GM23338 (cell line): ENCODE data around the gene ALKBH8.

Experiments used
- EZH2 ChIP-seq: fragments of 200-600 bp; sonication (generic); IDR thresholded peaks from one replicate; pipeline ENCODE4 v1.8.0; 2017; ENCODE audit warnings: antibody characterized with exemption, mild to moderate bottlenecking, low read depth; ENCODE audit not compliant: unreplicated experiment
- EZH2phosphoT487 ChIP-seq: fragments of 200-600 bp; sonication (generic); IDR thresholded peaks from one replicate; pipeline ENCODE4 v1.8.1; 2018; ENCODE audit warnings: antibody characterized with exemption; ENCODE audit not compliant: unreplicated experiment
- POLR2AphosphoS5 ChIP-seq: IDR thresholded peaks from 2 replicates; pipeline ENCODE4 v1.6.1; 2016; ENCODE audit warnings: antibody characterized with exemption, low read depth
- TF ChIP-seq, protein P1 (sequence below), 2 experiments: fragments of 200-600 bp in 1 of 2; sonication (generic) in 1 of 2; conservative IDR thresholded peaks; 2 replicates each; pipeline versions ENCODE4 v1.5.1 to v1.6.1; 2016 to 2017; ENCODE audit warnings: antibody characterized with exemption in 2 of 2, low read depth in 2 of 2, mild to moderate bottlenecking in 2 of 2, moderate library complexity in 1 of 2
- TF ChIP-seq, protein P2 (sequence below): IDR thresholded peaks from one replicate; pipeline ENCODE4 v1.6.1; 2018; ENCODE audit warnings: antibody characterized with exemption; ENCODE audit not compliant: unreplicated experiment

DNA sequence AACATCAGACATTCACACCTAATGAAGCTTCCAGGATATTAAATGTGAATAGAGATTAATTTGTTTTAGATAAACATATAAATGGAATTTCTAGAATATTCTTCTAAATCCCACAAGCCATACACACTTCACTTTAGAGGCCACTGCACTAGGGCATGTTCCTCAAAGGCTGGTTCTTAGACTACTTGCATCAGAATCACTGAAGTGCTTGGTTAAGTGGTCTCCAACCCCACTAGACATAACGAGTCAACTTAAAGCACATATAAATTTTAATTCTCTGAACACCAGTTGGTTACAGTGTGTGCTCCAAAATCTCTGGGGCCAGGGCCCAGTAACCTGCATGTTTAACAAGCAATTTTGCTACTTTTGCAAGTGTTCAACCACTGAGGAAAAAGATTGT is 7.9 kb upstream of the ALKBH8 start:
- no peak for TF ChIP-seq EZH2phosphoT487
- TF ChIP-seq, protein P1, sequence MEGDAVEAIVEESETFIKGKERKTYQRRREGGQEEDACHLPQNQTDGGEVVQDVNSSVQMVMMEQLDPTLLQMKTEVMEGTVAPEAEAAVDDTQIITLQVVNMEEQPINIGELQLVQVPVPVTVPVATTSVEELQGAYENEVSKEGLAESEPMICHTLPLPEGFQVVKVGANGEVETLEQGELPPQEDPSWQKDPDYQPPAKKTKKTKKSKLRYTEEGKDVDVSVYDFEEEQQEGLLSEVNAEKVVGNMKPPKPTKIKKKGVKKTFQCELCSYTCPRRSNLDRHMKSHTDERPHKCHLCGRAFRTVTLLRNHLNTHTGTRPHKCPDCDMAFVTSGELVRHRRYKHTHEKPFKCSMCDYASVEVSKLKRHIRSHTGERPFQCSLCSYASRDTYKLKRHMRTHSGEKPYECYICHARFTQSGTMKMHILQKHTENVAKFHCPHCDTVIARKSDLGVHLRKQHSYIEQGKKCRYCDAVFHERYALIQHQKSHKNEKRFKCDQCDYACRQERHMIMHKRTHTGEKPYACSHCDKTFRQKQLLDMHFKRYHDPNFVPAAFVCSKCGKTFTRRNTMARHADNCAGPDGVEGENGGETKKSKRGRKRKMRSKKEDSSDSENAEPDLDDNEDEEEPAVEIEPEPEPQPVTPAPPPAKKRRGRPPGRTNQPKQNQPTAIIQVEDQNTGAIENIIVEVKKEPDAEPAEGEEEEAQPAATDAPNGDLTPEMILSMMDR (conservative IDR thresholded peaks at IDR 0.05; ENCODE audit: low read depth in 2 of 2), result no peak
- no peak for TF ChIP-seq POLR2AphosphoS5
- no peak for TF ChIP-seq EZH2
- TF ChIP-seq, protein P2, sequence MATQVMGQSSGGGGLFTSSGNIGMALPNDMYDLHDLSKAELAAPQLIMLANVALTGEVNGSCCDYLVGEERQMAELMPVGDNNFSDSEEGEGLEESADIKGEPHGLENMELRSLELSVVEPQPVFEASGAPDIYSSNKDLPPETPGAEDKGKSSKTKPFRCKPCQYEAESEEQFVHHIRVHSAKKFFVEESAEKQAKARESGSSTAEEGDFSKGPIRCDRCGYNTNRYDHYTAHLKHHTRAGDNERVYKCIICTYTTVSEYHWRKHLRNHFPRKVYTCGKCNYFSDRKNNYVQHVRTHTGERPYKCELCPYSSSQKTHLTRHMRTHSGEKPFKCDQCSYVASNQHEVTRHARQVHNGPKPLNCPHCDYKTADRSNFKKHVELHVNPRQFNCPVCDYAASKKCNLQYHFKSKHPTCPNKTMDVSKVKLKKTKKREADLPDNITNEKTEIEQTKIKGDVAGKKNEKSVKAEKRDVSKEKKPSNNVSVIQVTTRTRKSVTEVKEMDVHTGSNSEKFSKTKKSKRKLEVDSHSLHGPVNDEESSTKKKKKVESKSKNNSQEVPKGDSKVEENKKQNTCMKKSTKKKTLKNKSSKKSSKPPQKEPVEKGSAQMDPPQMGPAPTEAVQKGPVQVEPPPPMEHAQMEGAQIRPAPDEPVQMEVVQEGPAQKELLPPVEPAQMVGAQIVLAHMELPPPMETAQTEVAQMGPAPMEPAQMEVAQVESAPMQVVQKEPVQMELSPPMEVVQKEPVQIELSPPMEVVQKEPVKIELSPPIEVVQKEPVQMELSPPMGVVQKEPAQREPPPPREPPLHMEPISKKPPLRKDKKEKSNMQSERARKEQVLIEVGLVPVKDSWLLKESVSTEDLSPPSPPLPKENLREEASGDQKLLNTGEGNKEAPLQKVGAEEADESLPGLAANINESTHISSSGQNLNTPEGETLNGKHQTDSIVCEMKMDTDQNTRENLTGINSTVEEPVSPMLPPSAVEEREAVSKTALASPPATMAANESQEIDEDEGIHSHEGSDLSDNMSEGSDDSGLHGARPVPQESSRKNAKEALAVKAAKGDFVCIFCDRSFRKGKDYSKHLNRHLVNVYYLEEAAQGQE, result no peak
